ENCODE measurements around the gene SHISA6. TPM values are rescaled to one million over a fixed set of nuclear protein-coding genes. Genes with fewer than 3 reads are reported as not detected.

Gene SHISA6
- polyA plus RNA-seq, 1 of the 3 experiments (the other 2 are of a cell fraction) = not detected

GRCh38 chr17:11351479-11351878 lies 110.5 kb downstream of the SHISA6 start:
- no peaks in the 10 kb centered on the region for H3K79me2 ChIP-seq (ENCODE audit: insufficient read depth)
- H4K20me1 ChIP-seq (ENCODE audit: insufficient read depth) = no peaks in the 10 kb centered on the region
- no peaks in the 10 kb centered on the region for H3K27me3 ChIP-seq (ENCODE audit: insufficient read depth)
- TF ChIP-seq IRF3 (IDR thresholded peaks at IDR 0.05; ENCODE audit: low read depth, low read length) = no peak
- H3K4me3 ChIP-seq (ENCODE audit: low read depth in 2 of 2, low read length in 1 of 2) = no peak overlapping the region
- H3K4me1 ChIP-seq (ENCODE audit: control insufficient read depth in 1 of 2, insufficient read depth in 2 of 2, low read depth in 1 of 2, low read length in 1 of 2) = no peaks in the 10 kb centered on the region
- ChIA-PET CTCF (interaction anchor here (0.7 kb wide), 1 partner anchor 292 kb away, joined by 3 read pairs; no protein-coding TSS in a partner anchor), POLR2A (no interaction called here)
- H3F3A ChIP-seq (replicated peaks; ENCODE audit: insufficient read depth) = no peaks in the 10 kb centered on the region
- H3K9me2 ChIP-seq = no peaks in the 10 kb centered on the region
- no peak overlapping the region for H3K27ac ChIP-seq (ENCODE audit: low read depth in 2 of 2, low read length in 1 of 2)
- H3K9me3 ChIP-seq = no peaks in the 10 kb centered on the region
- H3K36me3 ChIP-seq (replicated peaks in 1 of 2; ENCODE audit: control insufficient read depth in 1 of 2, insufficient read depth in 2 of 2, low read length in 1 of 2) = no peaks in the 10 kb centered on the region
- DNase-seq = no peak
- H3K4me2 ChIP-seq = no peak overlapping the region
- no peak overlapping the region for H3K9ac ChIP-seq
- H2AFZ ChIP-seq (ENCODE audit: low read depth) = no peak overlapping the region
- 32% methylated on average over 2 of the region's 2 CpGs for WGBS (ENCODE audit: low lambda C conversion rate)

- Histone ChIP-seq H3K36me3 (replicated peaks in 1 of 2; ENCODE audit: control insufficient read depth in 1 of 2, insufficient read depth in 2 of 2, low read length in 1 of 2) (no peaks in the 10 kb centered on the region), H3K9me2 (no peaks in the 10 kb centered on the region), H3K4me2 (no peak overlapping the region), H2AFZ (ENCODE audit: low read depth) (no peak overlapping the region), H3K9ac (no peak overlapping the region), H3K27ac (ENCODE audit: low read depth in 2 of 2, low read length in 1 of 2) (no peak overlapping the region), H3K9me3 (no peaks in the 10 kb centered on the region), H3K4me3 (ENCODE audit: low read depth in 2 of 2, low read length in 1 of 2) (no peak overlapping the region), H3K27me3 (ENCODE audit: insufficient read depth) (no peaks in the 10 kb centered on the region), H3F3A (replicated peaks; ENCODE audit: insufficient read depth) (no peaks in the 10 kb centered on the region), H4K20me1 (ENCODE audit: insufficient read depth) (no peaks in the 10 kb centered on the region), H3K4me1 (ENCODE audit: control insufficient read depth in 1 of 2, insufficient read depth in 2 of 2, low read depth in 1 of 2, low read length in 1 of 2) (no peaks in the 10 kb centered on the region), H3K79me2 (ENCODE audit: insufficient read depth) (no peaks in the 10 kb centered on the region)
- ChIA-PET POLR2A (no interaction called here), CTCF (interaction anchor here (0.8 to 1.0 kb wide), 2 partner anchors 9 to 12 kb away, joined by 3 read pairs; no protein-coding TSS in a partner anchor)
- TF ChIP-seq TEAD4 (IDR thresholded peaks at IDR 0.05; ENCODE audit: borderline replicate concordance, insufficient read depth) (no peak), TAF1 (IDR thresholded peaks at IDR 0.05; ENCODE audit: borderline replicate concordance, low read depth, low read length) (no peak), YY1 (IDR thresholded peaks at IDR 0.05; ENCODE audit: low read depth) (no peak), GATA2 (CRISPR knock-in tag; IDR thresholded peaks at IDR 0.05) (no peak), ELF1 (IDR thresholded peaks at IDR 0.05) (no peak), SIN3A (IDR thresholded peaks at IDR 0.05; ENCODE audit: borderline replicate concordance, low read depth, low read length) (no peak), EP300 (IDR thresholded peaks at IDR 0.05; ENCODE audit: borderline replicate concordance in 1 of 2, low read depth in 1 of 2, low read length in 1 of 2) (no peak), FOXM1 (IDR thresholded peaks at IDR 0.05; ENCODE audit: low read depth) (no peak), FOSL2 (IDR thresholded peaks at IDR 0.05; ENCODE audit: borderline replicate concordance, low read depth) (no peak), MXI1 (IDR thresholded peaks at IDR 0.05; ENCODE audit: low read depth, low read length) (no peak), NFIC (IDR thresholded peaks at IDR 0.05; ENCODE audit: borderline replicate concordance) (no peak), RCOR1 (IDR thresholded peaks at IDR 0.05; ENCODE audit: low read length) (no peak)
- TF ChIP-seq, protein P1, sequence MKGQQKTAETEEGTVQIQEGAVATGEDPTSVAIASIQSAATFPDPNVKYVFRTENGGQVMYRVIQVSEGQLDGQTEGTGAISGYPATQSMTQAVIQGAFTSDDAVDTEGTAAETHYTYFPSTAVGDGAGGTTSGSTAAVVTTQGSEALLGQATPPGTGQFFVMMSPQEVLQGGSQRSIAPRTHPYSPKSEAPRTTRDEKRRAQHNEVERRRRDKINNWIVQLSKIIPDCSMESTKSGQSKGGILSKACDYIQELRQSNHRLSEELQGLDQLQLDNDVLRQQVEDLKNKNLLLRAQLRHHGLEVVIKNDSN (IDR thresholded peaks at IDR 0.05; ENCODE audit: borderline replicate concordance, low read depth) = no peak
- TF ChIP-seq, protein P2, sequence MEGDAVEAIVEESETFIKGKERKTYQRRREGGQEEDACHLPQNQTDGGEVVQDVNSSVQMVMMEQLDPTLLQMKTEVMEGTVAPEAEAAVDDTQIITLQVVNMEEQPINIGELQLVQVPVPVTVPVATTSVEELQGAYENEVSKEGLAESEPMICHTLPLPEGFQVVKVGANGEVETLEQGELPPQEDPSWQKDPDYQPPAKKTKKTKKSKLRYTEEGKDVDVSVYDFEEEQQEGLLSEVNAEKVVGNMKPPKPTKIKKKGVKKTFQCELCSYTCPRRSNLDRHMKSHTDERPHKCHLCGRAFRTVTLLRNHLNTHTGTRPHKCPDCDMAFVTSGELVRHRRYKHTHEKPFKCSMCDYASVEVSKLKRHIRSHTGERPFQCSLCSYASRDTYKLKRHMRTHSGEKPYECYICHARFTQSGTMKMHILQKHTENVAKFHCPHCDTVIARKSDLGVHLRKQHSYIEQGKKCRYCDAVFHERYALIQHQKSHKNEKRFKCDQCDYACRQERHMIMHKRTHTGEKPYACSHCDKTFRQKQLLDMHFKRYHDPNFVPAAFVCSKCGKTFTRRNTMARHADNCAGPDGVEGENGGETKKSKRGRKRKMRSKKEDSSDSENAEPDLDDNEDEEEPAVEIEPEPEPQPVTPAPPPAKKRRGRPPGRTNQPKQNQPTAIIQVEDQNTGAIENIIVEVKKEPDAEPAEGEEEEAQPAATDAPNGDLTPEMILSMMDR (IDR thresholded peaks at IDR 0.05) = no peak
- TF ChIP-seq, protein P3, sequence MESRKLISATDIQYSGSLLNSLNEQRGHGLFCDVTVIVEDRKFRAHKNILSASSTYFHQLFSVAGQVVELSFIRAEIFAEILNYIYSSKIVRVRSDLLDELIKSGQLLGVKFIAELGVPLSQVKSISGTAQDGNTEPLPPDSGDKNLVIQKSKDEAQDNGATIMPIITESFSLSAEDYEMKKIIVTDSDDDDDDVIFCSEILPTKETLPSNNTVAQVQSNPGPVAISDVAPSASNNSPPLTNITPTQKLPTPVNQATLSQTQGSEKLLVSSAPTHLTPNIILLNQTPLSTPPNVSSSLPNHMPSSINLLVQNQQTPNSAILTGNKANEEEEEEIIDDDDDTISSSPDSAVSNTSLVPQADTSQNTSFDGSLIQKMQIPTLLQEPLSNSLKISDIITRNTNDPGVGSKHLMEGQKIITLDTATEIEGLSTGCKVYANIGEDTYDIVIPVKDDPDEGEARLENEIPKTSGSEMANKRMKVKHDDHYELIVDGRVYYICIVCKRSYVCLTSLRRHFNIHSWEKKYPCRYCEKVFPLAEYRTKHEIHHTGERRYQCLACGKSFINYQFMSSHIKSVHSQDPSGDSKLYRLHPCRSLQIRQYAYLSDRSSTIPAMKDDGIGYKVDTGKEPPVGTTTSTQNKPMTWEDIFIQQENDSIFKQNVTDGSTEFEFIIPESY (IDR thresholded peaks at IDR 0.05; ENCODE audit: borderline replicate concordance, low read depth) = no peak
- TF ChIP-seq, protein P4, sequence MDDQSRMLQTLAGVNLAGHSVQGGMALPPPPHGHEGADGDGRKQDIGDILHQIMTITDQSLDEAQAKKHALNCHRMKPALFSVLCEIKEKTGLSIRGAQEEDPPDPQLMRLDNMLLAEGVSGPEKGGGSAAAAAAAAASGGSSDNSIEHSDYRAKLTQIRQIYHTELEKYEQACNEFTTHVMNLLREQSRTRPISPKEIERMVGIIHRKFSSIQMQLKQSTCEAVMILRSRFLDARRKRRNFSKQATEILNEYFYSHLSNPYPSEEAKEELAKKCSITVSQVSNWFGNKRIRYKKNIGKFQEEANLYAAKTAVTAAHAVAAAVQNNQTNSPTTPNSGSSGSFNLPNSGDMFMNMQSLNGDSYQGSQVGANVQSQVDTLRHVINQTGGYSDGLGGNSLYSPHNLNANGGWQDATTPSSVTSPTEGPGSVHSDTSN (IDR thresholded peaks at IDR 0.05) = no peak
- TF ChIP-seq, protein P5, sequence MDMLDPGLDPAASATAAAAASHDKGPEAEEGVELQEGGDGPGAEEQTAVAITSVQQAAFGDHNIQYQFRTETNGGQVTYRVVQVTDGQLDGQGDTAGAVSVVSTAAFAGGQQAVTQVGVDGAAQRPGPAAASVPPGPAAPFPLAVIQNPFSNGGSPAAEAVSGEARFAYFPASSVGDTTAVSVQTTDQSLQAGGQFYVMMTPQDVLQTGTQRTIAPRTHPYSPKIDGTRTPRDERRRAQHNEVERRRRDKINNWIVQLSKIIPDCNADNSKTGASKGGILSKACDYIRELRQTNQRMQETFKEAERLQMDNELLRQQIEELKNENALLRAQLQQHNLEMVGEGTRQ (IDR thresholded peaks at IDR 0.05; ENCODE audit: borderline replicate concordance, low read depth, low read length) = no peak
- no peak for DNase-seq
- WGBS (ENCODE audit: low lambda C conversion rate) = 20% methylated on average over 5 of the region's 5 CpGs
Measured at GRCh38 chr17:11353601-11354000, 112.6 kb downstream of the SHISA6 start.

All from SK-N-SH (cell line).